Measurements from ENCODE around the gene UPF3A.
"Not testable (repeated sequence)": the region's sequence is repeated elsewhere in the genome, so short reads cannot be mapped to it uniquely, and the experiment has no call there.

UPF3A gene

DNA sequence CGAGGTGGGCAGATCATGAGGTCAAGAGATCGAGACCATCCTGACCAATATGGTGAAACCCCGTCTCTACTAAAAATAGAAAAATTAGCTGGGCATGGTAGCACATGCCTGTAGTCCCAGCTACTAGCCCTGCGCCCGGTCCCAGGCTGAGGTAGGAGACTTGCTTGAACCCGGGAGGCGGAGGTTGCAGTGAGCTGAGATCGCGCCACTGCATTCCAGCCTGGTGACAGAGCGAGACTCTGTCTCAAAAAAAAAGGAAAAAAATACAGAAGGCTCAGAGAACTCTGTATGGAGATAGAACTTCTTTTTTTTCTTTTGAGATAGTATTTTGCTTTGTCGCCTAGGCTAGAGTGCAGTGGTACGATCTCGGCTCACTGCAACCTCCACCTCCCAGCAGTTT, 17.1 kb upstream of the UPF3A start:
- not testable (repeated sequence) for DNase-seq (ENCODE audit: low read depth in 2 of 2)

DNA sequence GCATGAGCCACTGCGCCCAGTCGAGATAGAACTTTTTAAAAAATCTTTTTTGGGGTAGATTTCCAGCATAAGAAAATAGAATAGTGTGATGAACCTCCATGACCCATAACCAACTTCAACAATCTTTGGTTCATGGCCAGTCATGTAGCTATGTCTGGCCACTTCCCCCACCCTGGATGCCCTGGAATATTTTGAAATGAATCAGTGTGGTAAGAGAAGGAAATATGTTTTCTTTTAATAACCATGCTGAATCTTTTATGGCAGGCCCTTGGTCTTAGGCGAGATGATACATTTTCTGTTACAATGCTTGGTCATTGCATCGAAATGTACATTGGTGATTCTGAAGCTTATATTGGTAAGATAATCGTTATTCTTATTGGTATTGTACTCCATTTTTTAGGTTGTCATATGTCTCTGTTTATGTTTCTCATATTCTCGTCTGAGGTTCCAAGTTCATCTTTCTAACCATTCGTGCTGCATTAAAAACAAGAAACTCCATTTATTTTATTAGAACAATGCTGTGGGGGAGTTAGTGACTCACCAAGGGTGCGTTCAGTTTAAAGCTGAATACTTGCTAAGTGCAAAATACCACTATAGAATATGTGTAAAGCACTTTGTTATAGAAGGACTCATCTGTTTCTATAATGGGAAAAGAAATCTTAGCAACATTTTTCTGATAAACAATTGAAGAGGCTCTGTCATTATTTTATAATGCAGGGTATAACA, 16.4 kb upstream of the UPF3A start:
- DNase-seq (ENCODE audit: low read depth in 2 of 2), result no peak

DNA sequence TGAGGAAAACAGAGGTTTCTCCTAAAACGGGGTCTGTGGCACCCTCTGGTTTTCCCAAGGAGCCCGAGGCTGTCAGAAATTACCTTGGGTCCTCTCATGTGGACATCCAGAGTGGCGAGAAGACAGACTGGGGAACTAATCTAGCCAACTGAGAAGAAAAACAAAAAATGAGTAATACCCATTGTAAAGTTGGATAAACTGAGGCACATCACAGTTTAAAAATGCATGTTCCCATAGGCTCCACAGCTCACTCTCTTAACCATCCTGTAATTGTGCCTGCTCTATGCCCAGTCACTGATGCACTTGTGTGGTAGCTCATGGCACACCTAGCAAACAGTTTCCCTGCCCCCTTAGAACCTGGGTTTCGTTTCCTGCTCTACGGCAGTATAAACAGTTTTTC, 15.2 kb upstream of the UPF3A start:
- no peak for DNase-seq (ENCODE audit: low read depth in 2 of 2)

DNA sequence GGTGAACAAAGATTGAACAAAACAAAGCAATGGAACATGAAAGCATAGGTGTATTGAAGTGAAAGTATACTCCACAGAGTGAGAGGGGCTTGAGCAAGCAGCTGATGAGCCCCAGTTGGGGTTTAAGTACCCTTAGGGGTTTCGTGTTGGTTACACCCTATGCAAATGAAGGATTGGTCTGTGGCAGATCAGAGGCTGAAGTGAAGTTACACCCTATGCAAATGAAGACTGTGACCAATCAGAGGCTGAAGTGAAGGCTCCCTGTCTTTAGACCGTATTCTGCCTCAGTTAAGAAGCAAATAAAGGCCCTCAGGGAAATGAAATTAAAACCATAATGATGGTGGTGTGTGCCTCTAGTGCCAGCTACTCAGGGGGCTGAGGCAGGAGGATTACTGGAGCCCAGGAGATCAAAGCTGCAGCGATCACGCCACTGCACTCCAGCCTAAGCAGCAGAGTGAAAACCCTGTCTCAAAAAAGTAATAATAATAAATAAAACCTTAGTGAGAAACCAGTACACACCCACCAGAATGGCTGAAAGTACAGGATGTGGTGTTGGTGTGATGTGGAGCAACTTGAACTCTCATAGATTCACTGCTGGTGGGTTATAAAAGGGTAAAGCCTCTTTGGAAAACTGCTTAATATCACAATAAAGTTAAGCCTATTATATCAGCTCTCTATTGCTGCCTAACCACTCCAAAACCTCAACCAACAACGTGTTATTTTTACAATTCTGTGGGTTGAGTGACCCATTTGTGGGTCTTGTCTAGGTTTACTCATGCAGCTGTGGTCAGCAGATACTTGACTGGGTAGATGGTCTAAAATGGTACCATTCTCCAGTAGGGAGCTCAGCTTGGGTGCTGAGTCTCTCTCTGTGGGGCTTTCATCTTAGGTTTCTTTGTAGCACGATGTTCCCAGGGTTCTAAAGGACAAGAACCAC, 12.8 kb upstream of the UPF3A start:
- DNase-seq (ENCODE audit: low read depth in 2 of 2), result no peak

DNA sequence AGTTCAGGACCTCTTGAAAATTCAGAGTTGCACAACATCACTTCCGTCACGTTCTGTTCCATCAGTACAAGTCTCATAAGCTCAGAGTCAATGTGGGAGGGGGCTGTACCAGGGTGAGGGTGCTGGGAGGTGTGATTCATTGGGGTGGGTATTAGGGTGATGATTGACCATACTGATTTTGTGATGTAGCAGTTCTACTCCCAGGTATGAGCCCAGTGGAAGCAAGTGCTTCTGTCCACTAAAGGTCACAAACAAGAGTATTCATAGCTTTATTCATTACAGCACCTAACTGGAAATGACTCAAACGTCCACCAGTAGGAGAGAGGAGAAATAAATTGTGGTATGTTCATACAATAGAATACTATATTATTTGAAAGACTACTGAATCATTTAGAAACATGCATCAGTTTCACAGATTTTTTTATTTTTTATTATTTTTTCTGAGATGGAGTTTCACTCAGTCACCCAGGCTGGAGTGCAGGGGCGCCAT, 12.1 kb upstream of the UPF3A start:
- no peak for DNase-seq (ENCODE audit: low read depth in 2 of 2)

DNA sequence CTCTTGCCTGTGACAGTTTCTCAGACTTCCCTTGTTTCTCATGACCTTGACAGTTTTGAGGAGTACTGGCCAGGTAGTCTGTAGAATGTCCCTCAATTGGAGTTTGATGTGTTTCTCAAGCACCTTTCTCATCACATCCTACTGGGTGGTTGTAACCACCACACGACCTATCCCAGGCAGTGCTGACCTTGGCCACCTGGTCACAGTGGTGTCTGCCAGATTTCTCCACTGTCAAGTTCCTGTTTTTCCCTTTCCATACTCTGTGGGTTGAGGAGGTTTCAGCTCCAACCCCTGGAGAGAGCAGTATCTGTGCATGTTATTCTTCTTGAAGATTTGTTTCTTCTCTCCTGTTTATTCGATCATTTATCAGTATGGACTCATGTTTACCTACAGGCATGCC, 8.4 kb upstream of the UPF3A start:
- DNase-seq (ENCODE audit: low read depth in 2 of 2), result no peak

DNA sequence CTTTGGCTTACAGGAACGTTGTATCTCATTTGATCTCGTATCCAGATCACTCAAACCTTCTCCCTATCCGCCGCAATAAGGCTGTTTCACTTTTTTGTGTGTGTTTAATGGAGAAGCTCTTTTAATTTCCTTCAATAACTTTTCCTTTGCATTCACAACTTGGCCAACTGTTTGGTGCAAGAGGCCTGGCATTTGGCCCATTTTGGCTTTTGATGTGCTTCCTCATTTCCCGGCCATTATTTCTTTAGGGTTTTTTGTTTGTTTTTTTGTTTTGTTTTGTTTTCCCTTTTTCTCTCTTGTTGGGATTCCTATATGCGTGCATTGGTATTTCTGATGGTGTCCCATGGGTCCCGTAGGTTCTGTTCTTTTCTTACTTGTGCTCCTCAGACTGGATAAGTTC, 6.1 kb upstream of the UPF3A start:
- DNase-seq (ENCODE audit: low read depth in 2 of 2), result no peak

DNA sequence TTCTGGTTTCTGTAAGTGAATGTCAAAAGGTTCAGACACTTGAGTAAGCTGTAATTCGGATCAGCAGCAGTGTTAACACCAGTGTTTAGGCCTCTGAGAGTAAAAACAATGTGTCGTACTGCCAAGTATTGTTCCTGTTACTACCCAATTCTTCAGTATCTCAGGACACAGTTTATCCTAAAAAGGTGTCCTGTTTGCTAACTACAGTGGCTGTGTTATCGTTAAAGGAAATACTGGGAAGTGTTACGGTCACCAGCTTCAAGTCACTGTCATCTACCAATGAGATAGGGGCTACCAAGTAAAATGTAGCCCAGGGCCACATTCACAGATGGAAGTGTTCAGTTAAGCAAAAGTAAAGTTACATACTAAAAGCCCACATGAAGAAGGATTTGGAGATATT, 2.3 kb upstream of the UPF3A start:
- DNase-seq (ENCODE audit: low read depth in 2 of 2), result no peak

DNA sequence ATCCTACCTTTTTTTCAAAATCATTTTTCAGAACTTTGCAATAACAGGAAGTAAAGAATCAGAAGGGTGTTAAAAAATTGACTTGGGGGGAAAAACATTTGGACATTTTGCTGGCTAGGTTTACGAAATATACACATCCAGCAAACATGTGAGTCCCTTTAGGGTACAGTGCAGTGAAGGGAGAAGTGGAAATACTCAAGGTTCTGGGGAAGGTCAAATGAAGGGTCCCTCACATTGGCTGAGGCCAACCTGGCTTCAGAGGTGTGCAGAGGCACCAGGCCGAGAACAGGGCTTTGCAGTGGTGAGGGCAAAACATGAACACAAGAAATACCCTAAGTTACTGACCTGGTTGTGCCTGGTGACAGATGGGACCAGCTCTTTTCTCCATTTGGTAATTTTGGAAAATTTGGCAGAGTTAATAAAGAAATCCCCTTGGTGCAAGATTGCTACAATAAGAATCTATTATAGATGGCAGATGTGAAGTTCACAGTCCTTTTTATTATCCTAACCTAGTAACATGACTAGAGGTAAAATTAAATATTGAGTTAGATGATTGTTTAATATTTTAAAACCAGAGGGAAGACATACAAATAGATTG, 1.5 kb upstream of the UPF3A start:
- no peak for DNase-seq (ENCODE audit: low read depth in 2 of 2)

DNA sequence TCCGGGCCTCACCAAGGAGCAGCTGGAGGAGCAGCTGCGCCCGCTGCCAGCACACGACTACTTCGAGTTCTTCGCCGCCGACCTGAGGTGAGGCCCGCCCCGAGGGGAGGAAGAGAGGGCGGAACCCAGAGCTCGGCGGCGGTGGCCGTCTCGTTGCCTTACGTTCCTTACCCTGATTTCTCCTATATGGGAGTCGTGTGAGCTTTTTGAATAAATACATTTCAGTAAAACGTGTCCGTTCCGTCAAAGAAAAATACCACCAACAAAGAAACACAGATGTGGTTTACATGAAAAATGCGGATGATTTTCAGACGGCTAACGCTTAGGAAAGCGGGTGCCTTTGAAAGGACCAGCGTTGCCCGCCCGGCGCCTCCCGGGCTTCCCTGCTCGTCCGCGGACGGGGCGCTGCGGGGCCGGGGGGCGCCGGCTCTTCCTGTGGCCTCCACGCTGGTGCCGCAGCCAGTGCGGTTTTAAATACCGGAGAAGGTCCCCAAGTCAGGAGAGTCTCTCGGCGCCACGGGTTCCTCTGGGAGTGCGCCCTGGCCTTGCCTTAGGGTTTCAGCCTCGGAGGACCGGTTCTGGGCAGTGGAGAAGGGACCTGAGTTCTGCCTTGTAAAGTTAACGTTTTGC, 755 bp downstream of the UPF3A start:
- DNase-seq (ENCODE audit: low read depth in 2 of 2), result peak; percentile 36 to 47

DNA sequence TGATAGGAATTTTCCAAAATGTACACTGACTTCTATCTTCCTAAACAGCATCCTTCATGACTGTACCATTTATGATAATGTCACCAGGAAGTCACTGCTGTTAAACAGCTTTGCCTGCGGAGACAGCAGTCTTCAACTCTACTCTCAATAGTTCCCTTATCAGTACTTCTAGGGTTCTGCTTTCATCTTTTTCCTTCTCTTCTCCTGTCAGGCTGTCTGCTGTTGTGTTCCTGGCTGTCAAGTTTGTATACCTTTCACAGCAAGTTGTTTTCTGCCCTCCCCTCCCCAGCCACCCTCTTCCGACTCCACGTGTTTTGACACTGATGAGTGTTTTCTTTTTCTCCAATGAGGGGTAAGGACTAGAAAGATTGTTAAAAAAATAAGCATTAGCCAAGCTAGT, 2.2 kb downstream of the UPF3A start:
- DNase-seq (ENCODE audit: low read depth in 2 of 2), result no peak

DNA sequence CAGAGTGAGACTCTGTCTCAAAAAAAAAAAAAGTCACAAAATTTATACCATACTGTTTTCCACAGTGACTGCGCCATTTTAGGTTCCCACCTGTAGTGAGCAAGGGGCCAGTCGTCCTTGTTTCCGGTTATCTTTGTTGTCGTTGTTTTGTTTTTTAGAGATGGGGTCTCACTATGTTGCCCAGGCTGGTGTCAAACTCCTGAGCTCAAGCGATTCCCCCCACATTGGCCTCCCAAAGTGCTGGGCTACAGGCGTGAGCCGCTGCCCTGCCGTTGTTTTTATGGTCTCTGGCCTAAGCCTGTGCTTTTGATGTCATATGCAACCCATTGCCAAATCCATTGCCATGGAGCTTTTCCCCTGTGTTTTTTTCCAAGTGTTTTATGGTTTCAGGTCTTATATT, 3.3 kb downstream of the UPF3A start:
- DNase-seq (ENCODE audit: low read depth in 2 of 2), result no peak

DNA sequence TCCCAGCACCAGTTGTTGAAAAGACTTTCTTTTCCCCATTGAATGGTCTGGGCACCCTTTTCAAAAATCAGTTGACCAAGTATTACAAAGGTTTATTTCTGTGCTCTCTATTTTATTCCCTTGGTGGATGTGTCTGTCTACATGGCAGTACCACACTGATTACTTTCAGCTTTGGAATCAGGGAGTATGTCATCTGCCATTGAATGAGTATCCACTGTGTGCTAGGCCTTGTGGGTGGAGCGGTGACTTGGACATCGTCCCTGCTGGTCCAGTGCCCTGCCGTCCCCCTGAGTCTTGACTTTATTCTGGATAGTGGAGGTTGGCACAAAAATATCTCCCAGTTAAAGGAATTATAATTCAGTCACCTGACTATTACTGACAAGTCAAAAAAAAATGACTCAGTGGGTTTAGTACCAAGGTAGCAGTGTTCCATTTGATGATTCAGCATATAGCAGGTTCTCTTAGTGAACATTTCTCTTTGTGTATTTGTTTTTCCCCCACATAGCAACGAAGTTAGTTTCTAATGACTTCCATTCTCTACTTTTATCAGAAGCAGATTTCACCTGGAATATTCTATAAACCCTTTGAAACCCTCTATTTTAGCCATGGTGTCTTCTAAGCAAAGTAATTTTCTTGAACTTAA, 3.9 kb downstream of the UPF3A start:
- DNase-seq (ENCODE audit: low read depth in 2 of 2), result no peak

DNA sequence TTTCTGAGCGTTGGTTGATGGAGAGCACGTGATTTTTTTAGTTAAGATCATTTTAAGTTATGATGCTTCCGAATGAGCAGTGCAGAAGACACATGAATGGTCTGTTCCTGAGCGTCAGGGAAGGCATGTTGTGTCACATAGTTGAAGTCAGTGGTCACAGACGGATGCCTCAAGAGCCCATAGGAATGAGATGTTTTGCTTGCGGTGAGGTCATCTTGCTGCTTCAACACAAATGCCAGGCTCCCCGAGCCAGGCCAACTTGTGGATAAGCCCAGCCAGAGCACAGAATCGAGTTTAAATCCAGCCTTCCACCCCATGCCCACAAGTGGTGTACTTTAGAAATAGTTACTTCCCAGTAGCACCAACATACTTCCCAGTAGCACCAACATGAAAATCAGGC, 5.4 kb downstream of the UPF3A start:
- DNase-seq (ENCODE audit: low read depth in 2 of 2), result no peak

DNA sequence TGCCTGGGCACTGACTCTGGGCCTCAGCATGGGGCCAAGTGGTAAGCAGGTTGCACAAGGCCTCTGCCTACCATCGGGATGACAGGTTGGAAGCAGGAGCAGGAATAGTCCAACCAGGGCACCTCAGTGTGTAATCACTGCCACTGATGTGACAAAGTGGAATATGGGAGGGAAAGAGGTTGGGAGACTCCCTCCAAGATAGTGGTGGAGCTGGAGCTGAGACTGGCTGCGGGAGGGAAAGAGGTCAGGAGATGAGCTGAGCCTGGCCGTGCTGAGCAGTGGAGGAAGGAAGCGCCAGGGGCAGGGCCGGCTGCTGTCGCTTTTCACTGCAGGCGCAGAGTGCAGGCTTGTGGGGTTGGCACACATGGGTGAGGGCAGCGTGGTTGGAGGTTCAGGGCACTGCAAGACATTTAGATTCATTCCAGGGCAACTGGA, 6.8 kb downstream of the UPF3A start:
- DNase-seq (ENCODE audit: low read depth in 2 of 2), result no peak

DNA sequence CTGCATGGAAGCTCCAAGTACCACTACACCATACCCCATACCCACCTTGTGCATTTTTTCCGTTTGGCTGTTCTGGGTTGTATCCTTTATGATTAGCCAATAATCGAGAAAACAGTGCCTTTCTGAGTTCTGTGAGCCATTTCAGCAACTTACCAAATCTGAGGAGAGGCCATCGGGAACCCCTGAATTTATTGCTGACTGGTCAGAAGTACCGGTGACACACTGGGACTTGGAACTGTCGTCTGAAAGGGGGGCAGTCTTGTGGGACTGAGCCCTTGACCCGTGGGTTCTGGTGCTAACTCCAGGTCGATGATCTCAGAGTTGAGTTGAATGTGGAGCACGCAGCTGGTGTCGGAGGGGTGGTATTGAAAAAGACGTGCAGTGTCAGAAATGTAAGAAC, 15.0 kb downstream of the UPF3A start:
- no peak for DNase-seq (ENCODE audit: low read depth in 2 of 2)

DNA sequence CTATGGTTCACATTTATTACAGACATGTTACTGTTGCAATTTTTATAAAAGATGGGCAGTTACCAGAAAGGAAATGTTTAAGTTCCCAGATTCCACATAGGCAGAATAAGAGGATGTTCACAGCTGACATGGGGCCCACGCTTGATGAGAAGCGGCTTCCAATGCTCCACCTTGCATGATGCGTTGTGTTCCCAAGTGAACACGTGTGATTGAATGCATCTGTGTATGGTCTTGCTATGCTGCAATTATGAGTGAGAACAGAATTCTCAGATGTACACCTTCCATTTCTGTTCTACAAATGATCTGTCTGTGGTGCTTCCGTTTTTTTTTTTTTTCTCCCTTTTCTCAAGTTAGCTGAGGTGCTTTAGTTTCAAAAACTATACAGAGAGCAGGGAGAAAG, 15.5 kb downstream of the UPF3A start:
- no peak for DNase-seq (ENCODE audit: low read depth in 2 of 2)

DNA sequence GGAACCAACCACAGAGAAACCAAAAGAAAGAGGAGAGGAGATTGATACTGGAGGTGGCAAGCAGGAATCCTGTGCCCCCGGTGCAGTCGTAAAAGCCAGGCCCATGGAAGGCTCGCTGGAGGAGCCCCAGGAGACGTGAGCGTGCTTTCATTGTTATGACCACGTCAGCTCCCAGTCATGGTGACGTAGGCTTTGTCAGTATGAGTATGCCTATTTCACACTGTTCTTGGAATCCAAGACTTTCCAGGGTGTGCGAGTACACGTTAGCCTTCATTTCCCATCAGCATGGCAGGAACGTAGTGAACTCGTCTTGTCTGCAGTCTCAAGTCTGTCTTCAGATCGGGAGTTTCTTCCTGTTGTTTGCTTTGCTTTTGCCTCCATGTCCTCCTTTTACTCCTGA, 17.5 kb downstream of the UPF3A start:
- DNase-seq (ENCODE audit: low read depth in 2 of 2), result no peak

DNA sequence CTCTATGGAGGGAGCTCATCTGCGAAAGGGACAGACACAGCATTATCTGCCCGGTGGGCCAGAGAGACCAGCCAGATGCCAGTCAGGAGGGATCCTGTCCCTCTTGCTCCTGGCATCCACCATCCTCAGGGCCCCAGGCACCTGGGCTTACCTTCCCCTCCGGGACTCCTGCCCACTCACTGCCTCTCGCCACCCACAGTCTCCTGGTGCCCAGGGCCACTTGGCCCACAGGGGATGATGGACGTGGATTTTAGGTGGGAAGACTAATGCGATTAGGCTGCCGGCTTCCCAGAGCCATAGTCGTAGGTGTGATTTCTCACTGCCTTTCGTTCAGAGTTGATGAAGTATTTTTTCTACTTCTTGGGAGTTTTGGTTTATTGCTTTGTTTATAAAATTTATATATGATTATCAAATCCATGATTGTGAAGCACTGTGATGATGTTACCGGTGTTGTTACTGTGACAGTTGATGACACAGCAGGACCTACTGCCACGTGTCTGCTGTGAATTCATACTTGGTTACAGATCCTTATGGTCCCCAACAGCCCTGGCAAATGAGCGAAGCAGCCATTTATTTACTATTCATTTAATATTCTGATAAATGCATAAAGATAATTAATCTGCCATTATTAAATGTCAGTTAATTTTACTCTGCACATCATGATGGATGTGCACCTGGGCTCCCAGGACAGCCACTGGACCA, 18.4 kb downstream of the UPF3A start:
- no peak for DNase-seq (ENCODE audit: low read depth in 2 of 2)

DNA sequence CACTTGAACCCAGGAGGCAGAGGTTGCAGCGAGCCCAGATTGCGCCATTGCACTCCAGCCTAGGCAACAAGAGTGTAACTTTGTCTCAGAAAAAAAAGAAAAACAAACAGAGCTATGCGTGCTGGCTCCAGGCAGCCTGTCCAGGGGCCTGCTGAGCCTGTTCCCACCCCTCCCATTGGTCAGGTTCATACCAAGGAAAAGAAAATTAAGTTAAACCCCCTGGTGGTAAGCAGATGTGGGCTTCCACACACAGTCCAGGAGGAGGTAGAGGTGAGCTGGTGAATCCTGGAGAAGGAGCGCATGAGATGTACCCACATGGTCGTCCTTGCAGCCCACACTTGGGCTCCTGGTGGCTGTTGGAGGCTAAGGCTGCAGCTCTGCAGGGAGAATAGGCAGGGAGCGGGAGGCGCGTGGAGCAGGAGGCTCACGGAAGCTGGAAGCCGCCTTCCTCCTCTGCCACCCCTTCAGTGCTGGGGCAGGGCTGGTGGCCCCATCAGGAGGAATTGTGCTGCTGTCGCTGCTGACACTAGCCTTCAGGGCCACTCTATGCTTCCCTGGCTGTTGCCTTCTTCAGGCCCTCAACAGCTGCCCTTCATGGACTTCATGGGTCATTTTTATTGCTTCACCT, 22.4 kb downstream of the UPF3A start:
- DNase-seq (ENCODE audit: low read depth in 2 of 2), result no peak
